ENCODE measurements around the gene CXCL14.

Gene CXCL14

GRCh38 chr5:135574493-135574892 lies 4.3 kb downstream of the CXCL14 start:
- H3K27ac ChIP-seq = no peak overlapping the region
- TF ChIP-seq CTCF (IDR thresholded peaks at IDR 0.05) = no peak
- H3K4me1 ChIP-seq (ENCODE audit: control insufficient read depth in 1 of 2, insufficient read depth in 1 of 2, low read depth in 1 of 2, low read length in 1 of 2) = no peaks in the 10 kb centered on the region
- H3K27me3 ChIP-seq = peaks cover 72% of the 10 kb centered on the region
- no peaks in the 10 kb centered on the region for H3K36me3 ChIP-seq
- H3K9me3 ChIP-seq = no peaks in the 10 kb centered on the region
- H3K4me3 ChIP-seq (ENCODE audit: low read depth in 1 of 2, low read length in 1 of 2) = no peak overlapping the region

GRCh38 chr5:135571902-135572301 lies 6.9 kb downstream of the CXCL14 start:
- no peak for TF ChIP-seq CTCF (IDR thresholded peaks at IDR 0.05)
- Histone ChIP-seq H3K9me3 (no peaks in the 10 kb centered on the region), H3K4me1 (ENCODE audit: control insufficient read depth in 1 of 2, insufficient read depth in 1 of 2, low read depth in 1 of 2, low read length in 1 of 2) (no peaks in the 10 kb centered on the region), H3K4me3 (ENCODE audit: low read depth in 1 of 2, low read length in 1 of 2) (no peak overlapping the region), H3K27ac (no peak overlapping the region), H3K36me3 (no peaks in the 10 kb centered on the region), H3K27me3 (peaks cover 46% of the 10 kb centered on the region)

GRCh38 chr5:135571066-135571609 lies 7.7 kb downstream of the CXCL14 start:
- no peak overlapping the region for H3K4me3 ChIP-seq (ENCODE audit: low read depth in 1 of 2, low read length in 1 of 2)
- TF ChIP-seq CTCF (IDR thresholded peaks at IDR 0.05) = no peak
- H3K27ac ChIP-seq = no peak overlapping the region
- peaks cover 38% of the 10 kb centered on the region for H3K27me3 ChIP-seq
- no peaks in the 10 kb centered on the region for H3K9me3 ChIP-seq
- no peaks in the 10 kb centered on the region for H3K36me3 ChIP-seq
- no peaks in the 10 kb centered on the region for H3K4me1 ChIP-seq (ENCODE audit: control insufficient read depth in 1 of 2, insufficient read depth in 1 of 2, low read depth in 1 of 2, low read length in 1 of 2)

- Histone ChIP-seq H3K4me3 (ENCODE audit: low read depth in 1 of 2, low read length in 1 of 2) (no peak overlapping the region), H3K4me1 (ENCODE audit: control insufficient read depth in 1 of 2, insufficient read depth in 1 of 2, low read depth in 1 of 2, low read length in 1 of 2) (no peaks in the 10 kb centered on the region), H3K36me3 (no peaks in the 10 kb centered on the region), H3K9me3 (no peaks in the 10 kb centered on the region), H3K27me3 (peaks cover 36% of the 10 kb centered on the region), H3K27ac (no peak overlapping the region)
- TF ChIP-seq CTCF (IDR thresholded peaks at IDR 0.05) = no peak
These were observed 8.4 kb downstream of the CXCL14 start for GRCh38 chr5:135570453-135570764.

- Histone ChIP-seq H3K36me3 (no peaks in the 10 kb centered on the region), H3K27me3 (peaks cover 36% of the 10 kb centered on the region), H3K9me3 (no peaks in the 10 kb centered on the region), H3K4me3 (ENCODE audit: low read depth in 1 of 2, low read length in 1 of 2) (no peak overlapping the region), H3K27ac (no peak overlapping the region), H3K4me1 (ENCODE audit: control insufficient read depth in 1 of 2, insufficient read depth in 1 of 2, low read depth in 1 of 2, low read length in 1 of 2) (no peaks in the 10 kb centered on the region)
- no peak for TF ChIP-seq CTCF (IDR thresholded peaks at IDR 0.05)
These were observed 8.9 kb downstream of the CXCL14 start for GRCh38 chr5:135569755-135570452.

All from neutrophil (primary cell).